SK-N-SH (cell line): Measurements from ENCODE around the gene OLR1.

Source experiments
- CTCF ChIP-seq: fragments of 200-600 bp; sonication (generic); IDR thresholded peaks from 2 replicates; pipeline ENCODE4 v1.6.1; 2017; ENCODE audit warnings: antibody characterized with exemption, mild to moderate bottlenecking, moderate library complexity
- MAX ChIP-seq: IDR thresholded peaks from 2 replicates; pipeline ENCODE4 v1.4.0; 2012; ENCODE audit warnings: low read depth
- MEF2A ChIP-seq: IDR thresholded peaks from 2 replicates; pipeline ENCODE4 v1.4.0; 2012; ENCODE audit warnings: low read depth, borderline replicate concordance
- SMC3 ChIP-seq: IDR thresholded peaks from 2 replicates; pipeline ENCODE4 v1.6.1; 2012; ENCODE audit warnings: low read depth, low read length, improper control_type of control experiment
- YY1 ChIP-seq: IDR thresholded peaks from 2 replicates; pipeline ENCODE4 v1.4.0; 2012; ENCODE audit warnings: low read depth, mild to moderate bottlenecking

GRCh38 chr12:10160617-10161385 lies 11.1 kb downstream of the OLR1 start:
- TF ChIP-seq MAX, result no peak
- no peak for TF ChIP-seq MEF2A
- TF ChIP-seq SMC3, result no peak
- TF ChIP-seq YY1, result no peak
- no peak for TF ChIP-seq CTCF
